HG02943 (cell line): Measurements from ENCODE around the gene FGD4.
A peak's percentile ranks its signal among the peaks of the same experiment; 100 is the strongest.

Experiments
- ATAC-seq: cut with Tn5 transposase; IDR thresholded peaks from one replicate; pipeline ENCODE4 v1.9.1; 2021; ENCODE audit warnings: mild to moderate bottlenecking, low read depth, moderate library complexity; ENCODE audit not compliant: unreplicated experiment

Gene FGD4

DNA sequence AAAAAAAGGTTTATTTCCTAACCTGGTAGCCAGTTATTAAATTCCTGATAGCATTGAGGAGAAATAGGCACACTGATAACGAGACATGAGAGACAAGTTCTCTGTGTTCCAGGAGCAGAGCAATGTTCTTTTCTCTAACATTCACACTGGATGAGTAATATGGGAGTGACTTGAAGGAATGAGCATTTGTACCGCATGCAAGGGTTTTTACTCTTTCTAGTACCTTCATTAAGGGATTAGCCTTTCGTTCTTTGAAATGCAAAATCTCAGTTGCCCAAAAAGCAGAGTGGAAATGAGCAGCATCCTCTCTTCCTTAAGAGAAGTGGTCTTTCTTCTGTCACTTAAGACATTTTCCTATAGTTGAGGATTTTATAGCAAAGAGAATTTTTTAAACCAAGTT is 54.7 kb downstream of the FGD4 start:
- ATAC-seq, result no peak

DNA sequence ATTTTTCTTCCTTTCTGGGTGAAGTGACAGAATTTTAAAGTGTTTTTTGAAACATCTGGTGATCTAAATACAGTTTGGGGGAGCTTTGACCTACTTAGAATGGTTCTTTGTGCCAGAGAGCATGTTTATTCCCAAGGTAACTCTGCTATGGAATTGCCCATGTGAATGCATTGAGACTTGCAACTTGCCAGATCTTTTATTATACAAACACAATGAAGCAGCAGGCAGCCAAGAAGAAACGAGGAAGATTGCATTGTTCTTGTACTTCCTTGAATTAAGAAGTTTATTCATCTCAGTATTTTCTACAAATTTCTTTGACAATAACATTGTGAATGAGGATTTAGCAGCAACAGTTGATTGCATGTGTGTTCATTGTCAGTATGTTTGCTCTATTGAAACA is 55.5 kb downstream of the FGD4 start:
- ATAC-seq, result no peak

DNA sequence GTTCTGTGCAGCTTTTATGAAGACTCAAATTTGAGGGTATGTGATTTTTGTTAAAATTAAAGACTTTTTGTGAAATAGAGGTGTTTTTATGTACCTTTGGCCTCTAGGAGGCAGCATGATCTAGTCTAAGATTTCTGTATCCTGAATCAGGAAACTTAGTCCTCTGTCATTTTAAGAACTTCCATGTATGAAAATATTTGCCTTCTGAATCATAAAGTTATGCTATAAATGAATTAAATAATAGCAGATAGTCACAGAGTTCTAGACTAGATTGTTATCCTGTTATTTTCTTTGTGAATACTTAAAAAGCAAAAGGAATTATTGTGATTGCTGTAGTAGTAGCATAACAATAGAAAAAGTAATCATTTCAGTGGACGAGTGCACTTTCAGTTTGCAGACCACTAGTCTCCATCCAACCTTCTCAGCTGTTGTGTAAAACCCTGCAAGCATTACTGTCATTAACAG is 56.3 kb downstream of the FGD4 start:
- no peak for ATAC-seq

DNA sequence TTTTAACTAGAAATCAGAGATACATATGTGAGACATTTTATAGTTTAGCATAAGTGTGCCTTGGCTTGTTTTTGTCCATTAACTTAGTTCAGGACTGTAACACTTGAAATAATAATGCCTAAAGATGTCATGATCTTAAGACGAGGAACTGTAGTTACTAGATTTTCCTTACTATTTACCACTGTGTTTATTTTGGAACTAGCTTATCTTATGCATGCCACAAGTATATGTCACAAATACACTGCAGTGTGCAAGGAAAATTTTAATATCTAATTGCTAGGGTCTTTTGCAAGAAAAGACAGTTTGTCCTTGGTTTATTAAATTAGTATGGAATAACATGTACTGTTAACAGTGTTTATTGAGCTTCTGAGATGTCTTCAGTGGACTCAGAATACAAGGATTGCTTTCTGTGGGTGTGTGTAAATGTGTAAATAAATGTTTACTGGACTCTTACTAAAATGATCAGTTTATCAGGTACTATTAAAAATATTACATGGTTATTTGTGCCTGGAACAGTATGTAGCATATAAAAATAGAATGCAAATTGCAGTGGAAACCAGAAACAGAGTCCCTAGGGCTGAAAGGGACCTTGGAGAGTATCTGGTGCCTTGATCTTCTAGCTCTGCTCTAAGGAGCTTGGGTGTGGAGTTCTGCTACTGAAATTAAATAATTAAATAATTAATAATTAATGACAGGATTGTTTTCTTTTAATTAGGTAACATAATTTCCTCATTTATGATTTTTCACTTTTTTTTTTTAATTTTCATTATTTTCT is 58.1 kb downstream of the FGD4 start:
- ATAC-seq, result no peak

DNA sequence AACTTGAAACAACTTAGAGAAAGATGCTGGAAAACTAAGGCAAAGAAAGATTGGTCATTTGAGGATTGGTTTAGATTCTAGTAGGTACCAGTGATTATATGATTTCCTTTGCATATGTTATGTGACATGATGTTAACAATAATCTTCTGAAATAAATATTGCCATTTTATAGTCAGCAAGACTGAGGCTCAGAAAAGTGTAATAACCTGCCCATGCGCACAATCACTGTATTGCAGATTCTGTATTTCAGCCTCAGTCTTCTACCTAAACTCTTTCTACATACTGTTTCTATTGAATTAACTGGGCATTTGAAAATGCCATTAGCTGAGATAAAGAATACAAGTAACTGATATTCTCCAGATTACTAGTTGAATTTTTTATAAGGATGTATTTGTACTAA is 61.3 kb downstream of the FGD4 start:
- no peak for ATAC-seq

DNA sequence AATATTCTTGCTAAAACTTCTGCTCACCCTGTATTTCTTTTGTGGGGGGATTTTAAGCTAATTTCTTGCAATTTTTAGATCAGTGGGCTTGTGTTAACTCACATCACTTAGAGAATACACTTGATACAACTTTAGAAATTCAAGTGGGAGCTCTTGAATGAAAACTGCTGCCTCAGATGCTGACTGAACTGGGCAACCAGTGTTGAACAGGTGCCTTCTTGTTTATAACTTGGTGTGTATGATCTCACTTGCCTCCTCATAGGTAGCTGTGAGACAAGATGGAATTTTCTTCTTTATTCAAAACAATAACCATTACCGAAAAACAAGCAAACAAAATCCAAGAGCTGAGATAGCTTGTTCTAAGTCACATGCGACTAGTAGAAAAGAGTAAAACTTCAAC is 63.5 kb downstream of the FGD4 start:
- ATAC-seq, result no peak

DNA sequence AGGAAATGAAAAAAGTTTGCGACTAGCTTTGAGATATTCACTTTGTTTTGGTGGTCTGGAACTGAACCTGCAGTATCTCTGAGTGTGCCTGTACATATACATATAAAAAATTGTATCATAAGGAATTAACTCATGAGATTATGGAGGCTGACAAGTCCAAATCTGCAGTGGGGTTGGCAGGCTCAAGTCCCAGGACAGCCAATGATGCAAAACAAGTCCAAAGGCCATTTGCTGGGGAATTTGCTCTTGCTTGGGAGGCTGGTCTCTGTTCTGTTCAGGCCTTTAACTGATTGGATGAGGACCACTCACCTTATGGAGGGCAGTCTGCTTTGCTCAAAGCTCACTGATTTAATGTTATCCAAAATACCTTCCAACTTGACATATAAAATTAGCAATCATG is 66.8 kb downstream of the FGD4 start:
- ATAC-seq, result no peak

DNA sequence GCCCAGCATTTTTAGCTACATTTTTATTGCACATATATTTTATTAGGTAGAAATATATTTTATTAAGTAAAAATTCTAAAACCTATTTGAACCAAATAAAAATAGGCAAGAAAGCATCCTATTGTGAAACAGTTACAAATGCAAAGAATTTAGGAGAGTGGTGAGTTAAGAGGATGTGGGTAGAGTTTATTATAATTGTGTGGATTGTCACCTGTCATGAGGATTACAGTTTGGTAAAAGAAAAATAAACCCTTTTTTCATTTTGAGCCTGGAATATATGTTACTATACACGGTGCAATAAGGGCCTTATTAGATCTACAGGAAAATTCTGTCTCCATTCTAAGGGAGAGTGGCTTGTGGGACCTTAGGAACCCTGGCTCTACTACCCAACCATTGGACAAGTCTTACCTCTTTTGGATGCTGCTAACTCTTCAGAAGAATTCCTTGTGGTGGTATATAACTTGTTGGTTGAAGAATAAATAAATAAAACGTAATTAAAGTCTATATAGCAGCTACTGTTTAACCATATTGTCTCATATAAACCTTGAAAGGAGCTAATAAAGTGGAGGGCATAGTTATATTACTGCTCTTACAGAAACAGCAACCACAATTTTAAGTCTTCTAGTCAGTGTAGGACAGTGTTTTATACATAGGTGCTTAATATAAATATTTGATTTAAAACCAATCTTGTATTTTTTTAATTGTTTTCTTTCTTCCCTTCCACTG is 67.8 kb downstream of the FGD4 start:
- no peak for ATAC-seq

DNA sequence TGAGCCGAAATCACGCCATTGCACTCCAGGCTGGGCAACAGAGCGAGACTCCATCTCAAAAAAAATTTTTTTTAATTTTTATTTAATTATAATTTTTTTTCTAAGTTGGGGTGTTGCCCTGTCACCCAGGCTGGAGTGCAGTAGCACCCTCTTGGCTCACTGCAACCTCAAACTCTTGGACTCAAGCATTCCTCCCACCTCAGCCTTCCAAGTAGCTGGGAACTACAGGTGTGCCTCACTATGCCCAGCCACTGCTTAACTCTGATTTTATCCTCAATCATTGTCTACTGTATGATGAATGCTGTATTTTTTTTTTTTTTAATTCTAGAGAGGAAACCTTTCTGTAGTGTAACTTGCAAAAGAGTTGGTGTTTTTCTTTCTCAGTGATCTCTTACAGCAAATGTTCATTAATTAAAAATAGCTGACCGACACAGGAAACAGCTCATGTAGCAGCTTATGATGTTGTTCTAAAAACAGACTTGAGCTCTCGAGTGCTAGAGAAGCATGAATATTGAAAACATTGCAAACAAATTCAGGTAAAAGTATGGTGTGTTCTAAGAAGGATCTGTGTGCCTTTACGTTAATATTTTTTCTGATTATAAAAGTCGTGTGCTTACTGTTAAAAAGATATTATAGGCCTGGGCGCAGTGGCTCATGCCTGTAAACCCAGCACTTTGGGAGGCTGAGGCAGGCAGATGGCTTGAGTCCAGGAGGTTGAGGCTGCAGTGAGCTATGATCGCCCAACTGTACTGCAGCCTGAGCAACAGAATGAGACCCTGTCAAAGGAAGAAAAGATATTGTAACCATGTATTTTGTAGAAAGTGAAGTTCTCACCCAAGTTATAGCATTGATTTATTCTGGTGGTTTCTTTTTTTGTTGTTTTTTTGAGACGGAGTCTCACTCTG is 68.9 kb downstream of the FGD4 start:
- ATAC-seq, result no peak

DNA sequence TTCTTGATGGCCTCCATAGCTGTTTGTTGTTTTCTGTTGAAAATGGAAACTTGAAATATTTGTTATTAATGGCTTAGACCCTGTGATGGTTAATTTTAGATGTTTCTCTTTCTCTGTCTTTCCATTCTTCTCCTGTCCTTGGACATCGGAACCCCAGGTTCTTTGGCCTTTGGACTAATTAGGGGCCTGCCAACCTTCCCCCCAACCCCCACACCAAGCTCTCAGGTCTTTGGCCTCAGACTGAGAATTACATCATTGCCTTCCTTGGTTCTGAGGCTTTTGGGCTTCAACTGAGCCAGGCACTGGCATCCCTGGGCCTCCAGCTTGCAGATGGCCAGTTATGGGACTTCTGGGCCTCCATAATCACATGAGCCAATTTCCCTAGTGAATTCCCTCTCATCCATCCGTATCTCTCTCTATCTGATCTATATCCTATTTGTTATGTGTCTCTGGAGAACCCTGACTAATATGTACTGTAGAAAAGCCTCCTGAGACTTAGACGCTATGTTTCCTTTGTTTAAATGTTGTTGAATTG is 71.6 kb downstream of the FGD4 start:
- no peak for ATAC-seq

DNA sequence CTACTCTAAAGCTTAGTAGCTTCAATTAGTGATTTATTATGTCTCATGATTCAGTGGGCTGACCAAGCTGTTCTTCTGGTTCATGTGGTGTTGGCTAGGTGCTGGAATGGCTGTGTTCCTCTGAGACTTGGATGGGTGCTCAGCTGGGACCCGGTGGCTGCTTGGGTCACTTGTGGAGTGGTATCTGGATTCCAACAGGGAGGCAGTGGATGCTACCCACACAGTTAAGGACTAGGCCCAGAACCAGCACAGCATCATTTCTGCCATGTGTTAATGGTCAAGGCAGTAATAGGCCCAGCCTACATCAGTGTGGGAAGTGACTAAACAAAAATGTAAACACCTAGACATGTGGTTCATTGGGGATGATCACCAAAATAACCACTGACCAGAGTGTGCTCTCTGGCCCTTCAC is 72.2 kb downstream of the FGD4 start:
- ATAC-seq, result no peak

DNA sequence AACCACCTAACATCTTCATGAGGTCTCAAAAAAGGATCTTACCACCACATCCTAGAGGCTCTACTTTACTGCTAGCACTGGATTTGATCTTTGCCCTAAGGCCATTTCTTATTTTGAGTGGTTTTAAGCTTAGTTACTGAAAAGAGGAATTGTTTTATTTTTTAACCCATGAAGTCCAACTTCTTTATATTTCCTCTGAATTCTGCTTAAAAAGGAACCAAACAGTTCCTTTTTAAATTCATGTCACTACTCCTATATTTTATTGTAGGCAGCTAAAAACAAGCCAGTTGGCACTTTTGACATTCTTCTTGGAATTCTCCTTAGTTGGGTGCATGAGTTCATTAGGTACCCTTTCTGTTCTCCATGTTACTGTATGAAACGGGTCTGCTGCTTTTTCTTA is 76.4 kb downstream of the FGD4 start:
- ATAC-seq, result no peak

DNA sequence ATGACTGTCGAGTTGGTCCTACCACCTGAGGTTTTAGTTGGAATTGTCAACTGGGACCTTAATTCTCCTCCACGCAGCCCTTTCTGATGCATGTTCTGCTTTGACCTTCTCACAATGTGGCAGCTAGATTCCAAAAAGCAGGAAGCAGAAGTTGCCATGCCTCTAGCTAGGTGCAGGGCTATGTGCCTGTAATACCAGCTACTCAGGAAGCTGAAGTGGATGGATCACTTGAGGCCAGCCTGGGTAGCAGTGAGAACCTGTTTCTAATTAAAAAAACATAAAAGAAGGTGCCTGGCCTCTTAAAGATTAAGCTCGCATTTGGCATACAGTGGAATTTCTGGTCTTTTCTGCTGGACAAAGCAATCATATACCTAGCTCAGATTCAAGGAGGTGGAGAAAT is 77.1 kb downstream of the FGD4 start:
- no peak for ATAC-seq

DNA sequence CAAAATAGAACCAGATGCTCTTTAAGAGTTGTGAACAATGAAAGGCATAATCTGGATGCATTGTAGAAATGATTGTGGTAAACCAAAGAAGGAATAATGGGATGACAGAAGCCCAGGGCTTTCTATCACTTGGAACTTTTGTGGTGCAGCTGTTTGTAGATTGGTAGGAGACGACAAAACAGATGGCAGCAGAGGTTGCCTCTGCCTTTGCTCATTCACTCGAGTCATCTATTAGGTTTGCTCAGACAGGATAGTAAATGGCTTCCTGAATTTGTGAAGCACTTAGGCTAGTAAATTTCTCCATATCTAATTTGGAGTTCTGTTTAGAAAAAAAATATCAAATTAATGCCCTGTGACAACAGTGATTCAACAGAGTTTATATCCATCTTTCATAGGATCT is 78.4 kb downstream of the FGD4 start:
- ATAC-seq, result no peak

DNA sequence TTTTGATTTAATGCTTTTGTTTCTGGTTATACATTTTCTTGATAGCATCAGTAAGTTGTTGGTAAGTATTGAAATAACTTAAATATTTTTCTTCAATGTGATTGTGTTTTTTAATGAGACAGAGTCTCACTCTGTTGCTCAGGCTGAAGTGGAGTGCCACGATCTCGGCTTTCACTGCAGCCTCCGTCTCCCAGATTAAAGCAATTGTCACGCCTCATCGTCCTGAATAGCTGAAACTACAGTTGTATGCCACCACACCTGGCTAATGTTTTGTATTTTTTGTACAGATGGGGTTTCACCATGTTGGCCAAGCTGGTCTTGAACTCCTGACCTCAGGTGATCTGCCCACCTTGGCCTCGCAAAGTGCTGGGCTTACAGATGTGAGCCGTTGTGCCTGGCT is 78.8 kb downstream of the FGD4 start:
- no peak for ATAC-seq

DNA sequence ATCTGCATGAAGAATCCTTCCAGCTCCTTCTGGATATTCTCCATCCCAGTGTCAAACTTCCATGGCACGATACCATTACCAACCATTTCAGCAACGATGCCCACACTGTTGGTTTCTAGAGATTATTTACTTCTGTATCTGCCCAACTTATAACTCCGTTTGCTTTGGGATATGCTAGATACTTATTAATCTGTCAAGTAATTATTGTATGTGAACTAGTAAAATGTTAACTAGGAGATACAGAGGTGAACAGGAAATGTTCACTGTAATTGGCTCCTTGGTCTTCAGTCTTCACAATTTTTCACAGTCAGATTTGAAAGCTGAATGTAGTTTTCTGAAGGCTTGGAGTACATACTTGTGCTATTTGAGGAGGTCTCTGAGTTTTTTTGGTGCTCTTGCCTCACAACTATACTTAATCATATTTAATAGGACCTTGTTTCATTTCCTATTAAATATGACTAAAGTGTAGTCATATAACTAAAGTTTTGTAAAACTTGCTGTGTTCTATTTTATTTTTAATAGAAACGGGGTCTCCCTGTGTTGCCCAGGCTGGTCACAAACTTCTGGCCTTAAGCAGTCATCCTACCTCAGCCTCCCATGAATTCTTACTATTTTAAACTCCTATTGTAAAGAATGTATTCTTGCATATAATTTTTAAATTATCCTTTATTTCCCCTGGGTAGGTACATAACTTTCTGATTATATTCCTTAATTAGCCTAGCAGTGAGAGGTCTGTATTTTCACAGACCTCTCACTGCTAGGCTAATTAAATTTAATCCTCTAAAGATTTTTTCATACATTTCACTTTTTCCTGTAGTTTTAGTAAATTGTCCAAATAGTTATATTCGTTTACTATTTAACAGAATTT is 79.7 kb downstream of the FGD4 start:
- ATAC-seq, result peak; percentile 53

DNA sequence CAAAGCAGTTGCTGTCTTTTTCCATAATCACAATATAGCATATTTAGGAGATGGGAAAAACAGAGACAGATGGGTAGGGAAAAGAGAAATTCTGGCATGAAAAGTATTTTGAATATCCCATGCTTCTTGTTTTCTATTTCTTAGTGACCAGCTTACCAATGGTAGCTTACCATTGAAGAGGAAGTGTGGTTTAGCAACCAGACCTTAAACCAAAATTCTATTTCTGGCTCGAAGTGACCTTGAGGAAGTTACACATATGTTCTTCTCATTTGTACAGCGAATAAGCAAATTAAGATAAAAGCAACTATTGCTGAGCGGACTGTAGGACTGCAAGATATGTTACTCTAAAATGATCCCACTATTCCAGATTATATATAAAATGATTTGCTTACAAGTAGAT is 82.9 kb downstream of the FGD4 start:
- ATAC-seq, result peak; percentile 68

DNA sequence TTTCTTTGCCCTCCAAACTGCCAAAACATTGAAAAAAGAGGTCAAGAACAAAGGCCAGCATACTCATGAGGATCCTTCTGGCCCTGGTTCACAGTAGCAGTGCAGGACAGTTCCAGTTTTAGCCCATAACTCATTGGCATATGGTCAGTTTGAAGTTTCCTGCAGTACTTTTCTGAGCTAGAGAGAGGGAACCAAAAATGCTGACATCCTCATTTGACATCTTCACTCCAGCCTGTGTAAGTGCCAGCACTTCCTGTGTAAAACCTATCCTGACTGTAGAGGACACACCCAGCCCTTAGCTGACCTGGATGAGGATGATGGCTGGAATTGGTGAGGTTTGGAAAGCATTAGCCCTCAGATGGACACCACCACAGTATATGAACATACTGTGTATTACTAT is 84.1 kb downstream of the FGD4 start:
- ATAC-seq, result no peak

DNA sequence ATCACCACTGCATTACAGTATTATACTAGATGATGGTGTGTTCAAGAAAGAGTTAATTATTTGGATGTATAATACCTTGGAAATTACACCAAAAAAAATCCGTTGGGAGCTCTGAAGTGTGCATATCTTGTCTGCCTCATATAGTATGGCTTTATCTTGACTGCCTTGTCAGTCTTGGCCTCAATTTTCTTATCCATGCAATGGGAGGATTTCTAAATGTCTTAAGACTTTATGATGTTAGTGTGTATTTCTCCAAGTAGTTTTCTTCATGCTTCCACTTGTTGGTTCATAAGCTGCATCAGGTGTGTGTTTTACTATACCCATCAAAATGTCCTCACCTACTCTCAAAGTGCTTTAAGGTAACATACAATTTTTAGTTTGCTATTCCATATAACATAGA is 84.6 kb downstream of the FGD4 start:
- no peak for ATAC-seq

DNA sequence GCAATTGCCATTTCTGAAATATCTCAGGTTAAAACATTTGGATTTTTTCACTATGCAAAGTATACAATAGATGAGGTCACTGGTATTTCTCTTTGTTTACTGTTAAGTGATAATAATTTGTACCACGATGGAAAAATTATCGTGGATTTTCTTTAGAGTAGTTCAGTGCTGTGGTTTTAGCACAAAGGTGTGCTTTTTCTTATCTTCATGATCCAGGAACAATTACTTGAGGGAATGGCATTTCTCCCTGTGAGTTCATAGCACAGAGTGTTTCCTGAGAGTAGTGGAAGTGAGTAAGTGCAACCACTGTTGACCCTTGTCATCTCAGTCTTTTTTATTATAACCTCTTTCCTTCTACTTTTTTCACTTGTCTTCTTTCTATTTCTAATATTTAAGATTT is 86.8 kb downstream of the FGD4 start:
- ATAC-seq, result no peak
